ENCODE measurements around the gene CD58.

The CD58 gene

DNA sequence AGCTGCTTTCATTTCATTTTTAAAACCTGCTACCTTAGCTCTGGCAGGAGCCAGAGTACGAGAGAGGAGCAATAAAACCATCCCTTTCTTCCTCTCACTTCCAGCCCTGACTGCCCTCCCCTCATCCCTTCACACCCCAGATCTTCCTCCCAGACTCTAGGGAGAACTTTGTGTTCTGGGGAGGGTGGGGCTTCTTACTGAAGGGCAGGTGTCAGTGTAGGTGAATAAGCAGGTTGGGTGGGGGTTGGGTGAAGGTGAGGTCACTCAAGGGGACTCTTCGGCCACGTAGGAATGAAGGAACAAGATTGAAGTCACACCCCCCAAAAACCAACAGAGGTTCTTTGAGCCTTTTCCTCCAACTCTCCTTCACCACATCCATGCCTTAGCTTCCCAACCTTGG is 88.9 kb downstream of the CD58 start:
- TF ChIP-seq TAF1 (IDR thresholded peaks at IDR 0.05; ENCODE audit: borderline replicate concordance, insufficient read depth, low read length) (no peak), POLR2AphosphoS5 (IDR thresholded peaks at IDR 0.05; ENCODE audit: low read depth, low read length) (no peak), FOXP2 (optimal IDR thresholded peaks at IDR 0.05; ENCODE audit: borderline replicate concordance, extremely low read depth, extremely low read length, insufficient read depth) (no peak), SIN3A (IDR thresholded peaks at IDR 0.05; ENCODE audit: borderline replicate concordance, insufficient read depth, low read length) (no peak)
- TF ChIP-seq, protein P1, sequence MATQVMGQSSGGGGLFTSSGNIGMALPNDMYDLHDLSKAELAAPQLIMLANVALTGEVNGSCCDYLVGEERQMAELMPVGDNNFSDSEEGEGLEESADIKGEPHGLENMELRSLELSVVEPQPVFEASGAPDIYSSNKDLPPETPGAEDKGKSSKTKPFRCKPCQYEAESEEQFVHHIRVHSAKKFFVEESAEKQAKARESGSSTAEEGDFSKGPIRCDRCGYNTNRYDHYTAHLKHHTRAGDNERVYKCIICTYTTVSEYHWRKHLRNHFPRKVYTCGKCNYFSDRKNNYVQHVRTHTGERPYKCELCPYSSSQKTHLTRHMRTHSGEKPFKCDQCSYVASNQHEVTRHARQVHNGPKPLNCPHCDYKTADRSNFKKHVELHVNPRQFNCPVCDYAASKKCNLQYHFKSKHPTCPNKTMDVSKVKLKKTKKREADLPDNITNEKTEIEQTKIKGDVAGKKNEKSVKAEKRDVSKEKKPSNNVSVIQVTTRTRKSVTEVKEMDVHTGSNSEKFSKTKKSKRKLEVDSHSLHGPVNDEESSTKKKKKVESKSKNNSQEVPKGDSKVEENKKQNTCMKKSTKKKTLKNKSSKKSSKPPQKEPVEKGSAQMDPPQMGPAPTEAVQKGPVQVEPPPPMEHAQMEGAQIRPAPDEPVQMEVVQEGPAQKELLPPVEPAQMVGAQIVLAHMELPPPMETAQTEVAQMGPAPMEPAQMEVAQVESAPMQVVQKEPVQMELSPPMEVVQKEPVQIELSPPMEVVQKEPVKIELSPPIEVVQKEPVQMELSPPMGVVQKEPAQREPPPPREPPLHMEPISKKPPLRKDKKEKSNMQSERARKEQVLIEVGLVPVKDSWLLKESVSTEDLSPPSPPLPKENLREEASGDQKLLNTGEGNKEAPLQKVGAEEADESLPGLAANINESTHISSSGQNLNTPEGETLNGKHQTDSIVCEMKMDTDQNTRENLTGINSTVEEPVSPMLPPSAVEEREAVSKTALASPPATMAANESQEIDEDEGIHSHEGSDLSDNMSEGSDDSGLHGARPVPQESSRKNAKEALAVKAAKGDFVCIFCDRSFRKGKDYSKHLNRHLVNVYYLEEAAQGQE (IDR thresholded peaks at IDR 0.05; ENCODE audit: insufficient read depth in 1 of 2, low read depth in 2 of 2, low read length in 2 of 2) = no peak

DNA sequence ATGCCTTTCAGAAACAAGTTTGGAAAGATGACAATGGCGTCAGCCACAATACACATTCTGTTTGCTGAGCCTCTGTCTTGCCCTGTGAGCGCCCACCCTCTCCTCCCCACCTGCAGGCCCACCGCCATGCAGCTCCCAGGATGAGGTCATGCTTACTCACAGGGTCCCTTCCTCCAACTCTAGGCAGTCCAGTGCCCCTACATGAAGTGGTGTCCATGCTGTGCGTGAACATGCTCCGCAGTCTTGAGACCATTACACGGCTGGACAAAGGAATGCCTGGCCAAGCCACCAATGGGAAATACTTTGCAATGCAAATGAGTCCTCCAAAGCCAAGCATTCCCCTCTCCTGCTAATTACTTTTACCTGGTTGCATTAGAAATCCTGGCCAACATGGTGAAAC is 92.2 kb downstream of the CD58 start:
- TF ChIP-seq, protein P1 (IDR thresholded peaks at IDR 0.05; ENCODE audit: insufficient read depth in 1 of 2, low read depth in 2 of 2, low read length in 2 of 2) = no peak
- no peak for TF ChIP-seq FOXP2 (optimal IDR thresholded peaks at IDR 0.05; ENCODE audit: borderline replicate concordance, extremely low read depth, extremely low read length, insufficient read depth)
- no peak for TF ChIP-seq POLR2AphosphoS5 (IDR thresholded peaks at IDR 0.05; ENCODE audit: low read depth, low read length)
- no peak for TF ChIP-seq TAF1 (IDR thresholded peaks at IDR 0.05; ENCODE audit: borderline replicate concordance, insufficient read depth, low read length)
- TF ChIP-seq SIN3A (IDR thresholded peaks at IDR 0.05; ENCODE audit: borderline replicate concordance, insufficient read depth, low read length) = no peak

DNA sequence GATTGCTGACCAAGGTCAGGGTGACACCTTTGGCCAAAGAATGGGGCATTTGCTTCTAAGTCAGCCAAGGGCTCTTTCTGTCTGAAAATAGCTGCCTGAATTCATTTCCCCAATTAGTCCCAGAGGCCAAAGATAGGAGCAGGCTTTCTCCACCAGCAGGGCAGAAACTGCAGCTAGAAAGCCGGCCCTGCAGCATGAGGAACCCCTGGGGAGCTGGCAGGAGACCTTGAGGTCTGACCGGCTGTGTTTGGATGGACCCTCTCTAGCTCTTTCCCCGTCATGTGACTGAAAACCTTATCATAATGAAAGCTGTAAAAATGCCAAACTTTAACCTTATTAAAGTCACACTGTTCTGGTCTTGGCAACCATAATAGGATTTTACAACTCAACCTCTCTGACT is 93.4 kb downstream of the CD58 start:
- TF ChIP-seq FOXP2 (optimal IDR thresholded peaks at IDR 0.05; ENCODE audit: borderline replicate concordance, extremely low read depth, extremely low read length, insufficient read depth) = no peak
- no peak for TF ChIP-seq SIN3A (IDR thresholded peaks at IDR 0.05; ENCODE audit: borderline replicate concordance, insufficient read depth, low read length)
- TF ChIP-seq POLR2AphosphoS5 (IDR thresholded peaks at IDR 0.05; ENCODE audit: low read depth, low read length) = no peak
- no peak for TF ChIP-seq TAF1 (IDR thresholded peaks at IDR 0.05; ENCODE audit: borderline replicate concordance, insufficient read depth, low read length)
- TF ChIP-seq, protein P1 (IDR thresholded peaks at IDR 0.05; ENCODE audit: insufficient read depth in 1 of 2, low read depth in 2 of 2, low read length in 2 of 2) = no peak

DNA sequence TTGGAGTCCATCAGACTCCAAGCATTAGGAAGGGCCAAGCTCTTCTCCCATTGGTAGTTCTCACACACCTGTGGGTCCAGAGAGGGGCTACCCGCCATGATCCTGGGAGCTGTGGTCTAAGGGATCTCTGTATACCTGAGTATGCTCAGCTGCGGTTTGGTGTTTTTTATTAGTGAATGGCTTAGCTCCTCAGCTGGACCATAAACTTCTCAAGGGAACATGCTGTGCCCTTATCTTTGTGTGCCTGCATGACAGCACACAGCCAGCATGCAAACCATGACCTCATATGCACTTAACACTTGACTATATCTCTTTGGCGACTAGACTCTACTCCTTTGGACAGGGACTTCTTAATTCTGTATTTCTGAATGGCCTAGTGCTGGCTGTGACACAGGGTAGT is 94.5 kb downstream of the CD58 start:
- TF ChIP-seq TAF1 (IDR thresholded peaks at IDR 0.05; ENCODE audit: borderline replicate concordance, insufficient read depth, low read length) = no peak
- no peak for TF ChIP-seq FOXP2 (optimal IDR thresholded peaks at IDR 0.05; ENCODE audit: borderline replicate concordance, extremely low read depth, extremely low read length, insufficient read depth)
- no peak for TF ChIP-seq SIN3A (IDR thresholded peaks at IDR 0.05; ENCODE audit: borderline replicate concordance, insufficient read depth, low read length)
- TF ChIP-seq POLR2AphosphoS5 (IDR thresholded peaks at IDR 0.05; ENCODE audit: low read depth, low read length) = no peak
- TF ChIP-seq, protein P1 (IDR thresholded peaks at IDR 0.05; ENCODE audit: insufficient read depth in 1 of 2, low read depth in 2 of 2, low read length in 2 of 2) = no peak

DNA sequence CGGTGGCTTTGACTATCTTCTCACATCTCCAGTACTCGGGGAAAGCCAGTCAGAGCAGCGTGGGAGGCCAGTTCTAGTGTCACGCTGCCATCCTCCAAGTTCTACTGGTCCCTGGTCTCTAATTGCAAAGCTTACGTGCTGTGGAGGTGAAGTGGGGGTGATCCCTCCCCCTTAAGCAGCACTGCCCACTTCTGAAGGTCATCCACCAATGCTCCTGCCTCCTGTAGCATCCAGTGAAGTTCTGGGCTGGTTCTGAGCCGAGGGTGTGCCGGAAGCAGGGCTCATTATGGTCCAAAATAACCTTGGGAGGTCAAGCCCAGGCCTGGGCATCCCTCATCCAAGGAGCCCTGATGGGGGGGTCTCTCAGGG is 95.0 kb downstream of the CD58 start:
- TF ChIP-seq POLR2AphosphoS5 (IDR thresholded peaks at IDR 0.05; ENCODE audit: low read depth, low read length) (no peak), SIN3A (IDR thresholded peaks at IDR 0.05; ENCODE audit: borderline replicate concordance, insufficient read depth, low read length) (no peak), FOXP2 (optimal IDR thresholded peaks at IDR 0.05; ENCODE audit: borderline replicate concordance, extremely low read depth, extremely low read length, insufficient read depth) (no peak), TAF1 (IDR thresholded peaks at IDR 0.05; ENCODE audit: borderline replicate concordance, insufficient read depth, low read length) (no peak)
- TF ChIP-seq, protein P1 (IDR thresholded peaks at IDR 0.05; ENCODE audit: insufficient read depth in 1 of 2, low read depth in 2 of 2, low read length in 2 of 2) = no peak
